Measurements from ENCODE around the gene PAX7.

The PAX7 gene

DNA sequence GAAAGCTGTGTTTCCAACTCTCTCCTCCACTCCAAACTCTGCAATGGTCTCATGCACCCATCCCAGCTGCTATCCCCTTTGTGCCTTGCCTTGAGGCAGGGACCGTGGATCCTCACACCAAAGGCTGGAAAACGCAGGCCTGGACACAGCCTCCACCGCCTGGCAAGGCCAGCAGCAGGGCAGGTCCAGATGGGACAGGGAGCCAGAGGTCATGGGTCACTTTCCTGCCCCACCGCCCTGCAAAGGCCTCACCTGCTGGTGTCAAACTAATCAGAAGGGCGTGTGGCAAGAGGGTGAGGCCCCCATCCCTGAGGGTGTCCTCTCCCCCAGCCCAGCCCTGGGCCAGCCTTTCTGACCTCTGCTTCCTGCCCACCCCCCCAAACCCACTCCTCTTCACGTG is 106.3 kb downstream of the PAX7 start:
- no peak for ATAC-seq
- no peak for TF ChIP-seq PPARA (CRISPR knock-in tag; IDR thresholded peaks at IDR 0.05; ENCODE audit: borderline replicate concordance)
- TF ChIP-seq, protein P1, sequence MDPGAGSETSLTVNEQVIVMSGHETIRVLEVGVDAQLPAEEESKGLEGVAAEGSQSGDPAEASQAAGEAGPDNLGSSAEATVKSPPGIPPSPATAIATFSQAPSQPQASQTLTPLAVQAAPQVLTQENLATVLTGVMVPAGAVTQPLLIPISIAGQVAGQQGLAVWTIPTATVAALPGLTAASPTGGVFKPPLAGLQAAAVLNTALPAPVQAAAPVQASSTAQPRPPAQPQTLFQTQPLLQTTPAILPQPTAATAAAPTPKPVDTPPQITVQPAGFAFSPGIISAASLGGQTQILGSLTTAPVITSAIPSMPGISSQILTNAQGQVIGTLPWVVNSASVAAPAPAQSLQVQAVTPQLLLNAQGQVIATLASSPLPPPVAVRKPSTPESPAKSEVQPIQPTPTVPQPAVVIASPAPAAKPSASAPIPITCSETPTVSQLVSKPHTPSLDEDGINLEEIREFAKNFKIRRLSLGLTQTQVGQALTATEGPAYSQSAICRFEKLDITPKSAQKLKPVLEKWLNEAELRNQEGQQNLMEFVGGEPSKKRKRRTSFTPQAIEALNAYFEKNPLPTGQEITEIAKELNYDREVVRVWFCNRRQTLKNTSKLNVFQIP (CRISPR knock-in tag; IDR thresholded peaks at IDR 0.05; ENCODE audit: borderline replicate concordance, low read depth), result no peak
- TF ChIP-seq GLIS3 (CRISPR knock-in tag; IDR thresholded peaks at IDR 0.05), result no peak
- no peak for TF ChIP-seq SNAI2 (CRISPR knock-in tag; IDR thresholded peaks at IDR 0.05)
- no peak for TF ChIP-seq ZNF70 (CRISPR knock-in tag; IDR thresholded peaks at IDR 0.05)
- TF ChIP-seq RARB (CRISPR knock-in tag; IDR thresholded peaks at IDR 0.05), result no peak
- TF ChIP-seq OSR1 (CRISPR knock-in tag; IDR thresholded peaks at IDR 0.05), result no peak
- TF ChIP-seq ZNF565 (CRISPR knock-in tag; conservative IDR thresholded peaks at IDR 0.05; ENCODE audit: low read depth), result no peak
- TF ChIP-seq ZFP3 (CRISPR knock-in tag; IDR thresholded peaks at IDR 0.05), result no peak
- TF ChIP-seq, protein P2, sequence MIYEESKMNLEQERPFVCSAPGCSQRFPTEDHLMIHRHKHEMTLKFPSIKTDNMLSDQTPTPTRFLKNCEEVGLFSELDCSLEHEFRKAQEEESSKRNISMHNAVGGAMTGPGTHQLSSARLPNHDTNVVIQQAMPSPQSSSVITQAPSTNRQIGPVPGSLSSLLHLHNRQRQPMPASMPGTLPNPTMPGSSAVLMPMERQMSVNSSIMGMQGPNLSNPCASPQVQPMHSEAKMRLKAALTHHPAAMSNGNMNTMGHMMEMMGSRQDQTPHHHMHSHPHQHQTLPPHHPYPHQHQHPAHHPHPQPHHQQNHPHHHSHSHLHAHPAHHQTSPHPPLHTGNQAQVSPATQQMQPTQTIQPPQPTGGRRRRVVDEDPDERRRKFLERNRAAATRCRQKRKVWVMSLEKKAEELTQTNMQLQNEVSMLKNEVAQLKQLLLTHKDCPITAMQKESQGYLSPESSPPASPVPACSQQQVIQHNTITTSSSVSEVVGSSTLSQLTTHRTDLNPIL (CRISPR knock-in tag; IDR thresholded peaks at IDR 0.05; ENCODE audit: low read depth), result no peak
- no peak for TF ChIP-seq ZC3H10 (CRISPR knock-in tag; IDR thresholded peaks at IDR 0.05)
- no peak for TF ChIP-seq TCF4 (CRISPR knock-in tag; IDR thresholded peaks at IDR 0.05; ENCODE audit: borderline replicate concordance)
- no peak for TF ChIP-seq TOX (CRISPR knock-in tag; IDR thresholded peaks at IDR 0.05; ENCODE audit: borderline replicate concordance)
- no peak for TF ChIP-seq ARNTL (CRISPR knock-in tag; IDR thresholded peaks at IDR 0.05; ENCODE audit: borderline replicate concordance, low read depth)

DNA sequence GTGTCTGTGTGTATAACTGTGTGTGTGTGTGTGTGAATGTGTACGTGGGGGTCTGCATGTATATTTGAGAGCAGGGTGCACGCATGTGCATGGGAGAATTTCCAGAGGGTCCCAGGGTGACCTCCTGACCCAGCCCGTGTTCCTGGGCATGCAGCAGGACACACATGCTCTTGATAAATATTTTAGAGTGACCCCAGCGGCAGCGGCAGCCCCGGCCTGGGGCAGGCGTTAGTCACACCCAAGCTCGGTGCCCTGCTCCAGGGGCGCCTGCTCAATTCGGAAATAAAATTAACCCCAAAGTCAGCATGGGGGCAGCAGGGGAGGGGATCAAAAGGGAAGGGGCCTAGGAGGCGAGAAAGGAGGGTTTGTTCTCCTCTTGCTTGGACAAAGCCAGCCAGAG is 107.5 kb downstream of the PAX7 start:
- TF ChIP-seq TCF4 (CRISPR knock-in tag; IDR thresholded peaks at IDR 0.05; ENCODE audit: borderline replicate concordance) (no peak), SNAI2 (CRISPR knock-in tag; IDR thresholded peaks at IDR 0.05) (no peak), ZNF565 (CRISPR knock-in tag; conservative IDR thresholded peaks at IDR 0.05; ENCODE audit: low read depth) (no peak), ZNF70 (CRISPR knock-in tag; IDR thresholded peaks at IDR 0.05) (no peak), BACH2 (CRISPR knock-in tag; IDR thresholded peaks at IDR 0.05; ENCODE audit: borderline replicate concordance) (no peak), ARNTL (CRISPR knock-in tag; IDR thresholded peaks at IDR 0.05; ENCODE audit: borderline replicate concordance, low read depth) (no peak), OSR1 (CRISPR knock-in tag; IDR thresholded peaks at IDR 0.05) (no peak), CSDC2 (CRISPR knock-in tag; IDR thresholded peaks at IDR 0.05) (no peak)
- TF ChIP-seq, protein P1 (CRISPR knock-in tag; IDR thresholded peaks at IDR 0.05; ENCODE audit: borderline replicate concordance, low read depth), result no peak
- TF ChIP-seq, protein P3, sequence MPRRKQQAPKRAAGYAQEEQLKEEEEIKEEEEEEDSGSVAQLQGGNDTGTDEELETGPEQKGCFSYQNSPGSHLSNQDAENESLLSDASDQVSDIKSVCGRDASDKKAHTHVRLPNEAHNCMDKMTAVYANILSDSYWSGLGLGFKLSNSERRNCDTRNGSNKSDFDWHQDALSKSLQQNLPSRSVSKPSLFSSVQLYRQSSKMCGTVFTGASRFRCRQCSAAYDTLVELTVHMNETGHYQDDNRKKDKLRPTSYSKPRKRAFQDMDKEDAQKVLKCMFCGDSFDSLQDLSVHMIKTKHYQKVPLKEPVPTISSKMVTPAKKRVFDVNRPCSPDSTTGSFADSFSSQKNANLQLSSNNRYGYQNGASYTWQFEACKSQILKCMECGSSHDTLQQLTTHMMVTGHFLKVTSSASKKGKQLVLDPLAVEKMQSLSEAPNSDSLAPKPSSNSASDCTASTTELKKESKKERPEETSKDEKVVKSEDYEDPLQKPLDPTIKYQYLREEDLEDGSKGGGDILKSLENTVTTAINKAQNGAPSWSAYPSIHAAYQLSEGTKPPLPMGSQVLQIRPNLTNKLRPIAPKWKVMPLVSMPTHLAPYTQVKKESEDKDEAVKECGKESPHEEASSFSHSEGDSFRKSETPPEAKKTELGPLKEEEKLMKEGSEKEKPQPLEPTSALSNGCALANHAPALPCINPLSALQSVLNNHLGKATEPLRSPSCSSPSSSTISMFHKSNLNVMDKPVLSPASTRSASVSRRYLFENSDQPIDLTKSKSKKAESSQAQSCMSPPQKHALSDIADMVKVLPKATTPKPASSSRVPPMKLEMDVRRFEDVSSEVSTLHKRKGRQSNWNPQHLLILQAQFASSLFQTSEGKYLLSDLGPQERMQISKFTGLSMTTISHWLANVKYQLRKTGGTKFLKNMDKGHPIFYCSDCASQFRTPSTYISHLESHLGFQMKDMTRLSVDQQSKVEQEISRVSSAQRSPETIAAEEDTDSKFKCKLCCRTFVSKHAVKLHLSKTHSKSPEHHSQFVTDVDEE (CRISPR knock-in tag; IDR thresholded peaks at IDR 0.05), result no peak
- TF ChIP-seq, protein P2 (CRISPR knock-in tag; IDR thresholded peaks at IDR 0.05; ENCODE audit: low read depth), result no peak
- ATAC-seq, result no peak

DNA sequence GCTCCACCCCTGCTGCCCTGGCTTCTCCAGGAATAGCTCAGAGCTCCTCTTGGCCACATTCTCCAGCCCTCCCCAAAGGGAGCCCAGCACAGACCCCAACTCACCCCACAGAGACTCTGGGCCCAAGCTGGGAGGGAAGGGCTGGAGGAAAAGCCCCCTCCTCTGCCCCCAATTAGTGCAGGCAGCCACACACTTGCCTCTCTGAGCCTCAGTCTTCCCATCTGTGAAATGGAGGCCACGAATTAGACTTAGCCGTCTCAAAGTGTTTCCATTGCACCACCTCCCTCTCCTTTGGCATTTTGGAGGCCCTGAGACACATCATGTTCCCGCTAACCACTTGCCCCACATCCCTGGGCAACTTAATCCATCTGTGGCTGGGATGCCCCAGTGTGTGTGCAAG is 108.0 kb downstream of the PAX7 start:
- TF ChIP-seq BACH2 (CRISPR knock-in tag; IDR thresholded peaks at IDR 0.05; ENCODE audit: borderline replicate concordance), result no peak
- no peak for TF ChIP-seq TCF4 (CRISPR knock-in tag; IDR thresholded peaks at IDR 0.05; ENCODE audit: borderline replicate concordance)
- TF ChIP-seq, protein P3 (CRISPR knock-in tag; IDR thresholded peaks at IDR 0.05), result no peak
- TF ChIP-seq ZFP30 (CRISPR knock-in tag; IDR thresholded peaks at IDR 0.05), result no peak
- TF ChIP-seq, protein P4, sequence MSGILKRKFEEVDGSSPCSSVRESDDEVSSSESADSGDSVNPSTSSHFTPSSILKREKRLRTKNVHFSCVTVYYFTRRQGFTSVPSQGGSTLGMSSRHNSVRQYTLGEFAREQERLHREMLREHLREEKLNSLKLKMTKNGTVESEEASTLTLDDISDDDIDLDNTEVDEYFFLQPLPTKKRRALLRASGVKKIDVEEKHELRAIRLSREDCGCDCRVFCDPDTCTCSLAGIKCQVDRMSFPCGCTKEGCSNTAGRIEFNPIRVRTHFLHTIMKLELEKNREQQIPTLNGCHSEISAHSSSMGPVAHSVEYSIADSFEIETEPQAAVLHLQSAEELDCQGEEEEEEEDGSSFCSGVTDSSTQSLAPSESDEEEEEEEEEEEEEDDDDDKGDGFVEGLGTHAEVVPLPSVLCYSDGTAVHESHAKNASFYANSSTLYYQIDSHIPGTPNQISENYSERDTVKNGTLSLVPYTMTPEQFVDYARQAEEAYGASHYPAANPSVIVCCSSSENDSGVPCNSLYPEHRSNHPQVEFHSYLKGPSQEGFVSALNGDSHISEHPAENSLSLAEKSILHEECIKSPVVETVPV (CRISPR knock-in tag; IDR thresholded peaks at IDR 0.05), result no peak
- no peak for TF ChIP-seq PPARA (CRISPR knock-in tag; IDR thresholded peaks at IDR 0.05; ENCODE audit: borderline replicate concordance)
- no peak for TF ChIP-seq ZNF565 (CRISPR knock-in tag; conservative IDR thresholded peaks at IDR 0.05; ENCODE audit: low read depth)
- TF ChIP-seq ZNF8 (CRISPR knock-in tag; IDR thresholded peaks at IDR 0.05), result no peak
- TF ChIP-seq ZNF70 (CRISPR knock-in tag; IDR thresholded peaks at IDR 0.05), result no peak
- TF ChIP-seq RARB (CRISPR knock-in tag; IDR thresholded peaks at IDR 0.05), result no peak
- TF ChIP-seq CSDC2 (CRISPR knock-in tag; IDR thresholded peaks at IDR 0.05), result no peak
- no peak for TF ChIP-seq ISL1 (CRISPR knock-in tag; IDR thresholded peaks at IDR 0.05)
- no peak for ATAC-seq
